ENCODE results near the gene DCLK1.

The DCLK1 gene

DNA sequence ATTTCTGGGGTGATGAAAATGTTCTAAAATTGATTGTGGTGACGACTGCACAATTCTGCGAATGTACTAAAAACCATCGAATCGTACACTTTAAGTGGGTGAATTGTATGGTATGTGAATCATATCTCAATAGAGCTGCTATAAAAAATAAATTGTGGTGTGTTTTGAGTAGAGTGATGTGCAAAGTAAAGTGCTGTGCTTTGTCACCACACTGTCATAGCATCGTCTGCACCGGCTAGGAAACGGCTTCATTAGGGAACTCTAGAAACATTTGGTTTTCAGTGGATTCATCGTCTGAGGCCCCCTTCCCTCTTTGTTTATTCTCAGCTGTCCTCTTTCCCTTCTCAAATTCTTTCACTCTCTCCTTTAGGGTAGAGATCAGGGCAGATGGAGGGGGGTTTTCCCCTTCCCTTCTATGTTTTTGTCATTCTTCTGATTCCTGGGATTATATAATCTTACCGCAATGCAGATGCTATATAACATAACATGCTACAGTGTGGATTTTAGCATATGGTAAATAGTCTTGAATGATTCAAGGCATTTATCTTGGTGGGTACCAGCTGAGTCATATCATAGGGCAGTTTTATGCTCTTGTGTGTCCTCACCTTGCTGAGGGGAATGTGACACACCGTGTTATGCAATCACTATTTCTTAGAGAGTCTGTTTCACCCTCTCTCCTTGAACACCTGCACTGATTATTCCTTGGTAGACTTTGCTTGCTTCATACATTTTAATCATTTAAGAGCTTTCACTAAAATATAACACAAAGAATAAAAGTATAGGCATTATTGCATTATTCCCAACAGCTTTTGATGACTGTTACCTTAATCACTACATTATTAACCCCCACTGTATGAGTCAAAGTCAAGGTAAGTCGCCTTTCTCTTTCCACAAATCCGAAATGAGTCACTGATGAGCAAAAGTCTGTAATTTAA, 239.4 kb downstream of the DCLK1 start:
- DNase-seq = peak; percentile 18

DNA sequence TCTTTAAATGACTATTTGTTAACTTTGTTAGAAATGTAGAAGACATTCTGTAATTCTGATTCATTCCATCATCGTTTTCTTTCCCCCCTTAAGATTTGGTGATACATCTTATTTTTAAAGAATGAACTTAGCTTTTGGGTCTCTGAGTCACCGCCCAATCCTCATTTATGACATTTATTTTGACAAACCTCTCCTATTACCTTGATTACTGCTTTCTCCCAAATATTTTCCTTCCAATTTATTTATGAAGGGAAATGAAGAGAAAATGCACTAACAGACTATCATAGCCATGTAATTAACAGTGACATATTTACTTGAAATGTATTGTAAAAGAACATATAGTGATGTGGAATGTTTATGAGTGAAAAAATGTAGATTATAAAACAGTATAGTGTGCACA, 241.6 kb downstream of the DCLK1 start:
- DNase-seq = no peak

DNA sequence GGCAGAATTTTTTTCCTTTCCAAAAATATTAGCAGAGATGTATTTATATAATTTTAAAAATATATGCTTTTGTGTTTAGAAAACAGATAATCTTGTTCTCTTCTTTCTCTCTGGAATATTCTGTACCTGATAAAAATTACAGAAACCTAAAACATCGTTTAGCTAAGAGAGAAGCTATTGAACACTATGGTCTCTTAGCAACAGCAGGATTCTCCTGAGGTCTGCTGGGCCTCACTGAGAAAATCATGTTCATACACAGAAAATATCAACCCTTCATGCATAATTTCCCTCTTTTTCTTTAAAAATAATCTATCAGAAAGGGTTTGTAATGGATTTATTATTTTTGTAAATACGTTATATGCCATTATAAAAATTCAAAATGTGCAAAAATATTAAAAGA, 242.2 kb downstream of the DCLK1 start:
- DNase-seq = no peak

DNA sequence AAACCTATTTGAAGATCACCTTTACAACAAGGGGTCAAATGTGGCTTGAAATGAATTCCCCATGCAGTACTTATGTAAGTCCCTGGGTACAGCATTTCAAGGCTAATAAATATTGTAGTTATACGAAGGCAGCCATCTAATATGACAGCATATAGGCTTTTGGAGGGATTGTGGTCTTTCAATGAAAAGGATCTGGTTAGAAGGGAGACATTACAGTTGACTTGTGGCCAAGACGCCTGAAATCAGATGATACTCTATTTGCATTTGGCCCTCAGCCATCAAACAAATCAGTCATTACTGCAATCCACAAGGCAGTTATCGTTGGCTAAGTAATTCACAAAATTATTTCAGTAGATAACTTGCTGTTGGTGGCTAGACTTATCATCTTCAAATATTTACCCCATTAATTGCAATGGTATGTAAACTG, 242.7 kb downstream of the DCLK1 start:
- DNase-seq = no peak

DNA sequence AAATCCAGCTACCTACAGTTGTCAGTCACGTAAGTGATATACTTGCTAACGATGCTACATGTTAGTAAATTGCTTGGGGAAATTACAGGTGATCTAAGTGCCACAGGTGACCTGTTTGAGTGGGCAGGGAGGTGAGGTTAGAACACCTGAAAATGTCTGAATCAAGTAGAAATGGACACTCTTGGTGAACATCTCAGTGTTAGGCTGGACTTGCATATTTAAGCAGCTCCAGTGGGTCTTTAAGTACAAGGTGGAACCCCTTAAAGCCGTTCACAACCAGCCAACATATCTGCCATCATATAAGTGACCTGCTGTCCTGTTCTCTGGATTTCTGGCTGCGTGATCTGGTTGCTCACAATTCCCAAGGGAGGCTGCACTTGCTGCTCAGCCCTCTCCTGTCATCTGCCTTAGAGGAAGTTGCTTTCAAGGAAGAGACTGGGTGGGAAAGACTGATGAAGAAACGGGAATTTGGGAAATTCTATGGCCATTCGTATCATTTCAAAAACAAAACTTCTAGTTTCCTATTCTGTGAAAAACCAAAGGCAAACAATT, 244.0 kb downstream of the DCLK1 start:
- no peak for DNase-seq

DNA sequence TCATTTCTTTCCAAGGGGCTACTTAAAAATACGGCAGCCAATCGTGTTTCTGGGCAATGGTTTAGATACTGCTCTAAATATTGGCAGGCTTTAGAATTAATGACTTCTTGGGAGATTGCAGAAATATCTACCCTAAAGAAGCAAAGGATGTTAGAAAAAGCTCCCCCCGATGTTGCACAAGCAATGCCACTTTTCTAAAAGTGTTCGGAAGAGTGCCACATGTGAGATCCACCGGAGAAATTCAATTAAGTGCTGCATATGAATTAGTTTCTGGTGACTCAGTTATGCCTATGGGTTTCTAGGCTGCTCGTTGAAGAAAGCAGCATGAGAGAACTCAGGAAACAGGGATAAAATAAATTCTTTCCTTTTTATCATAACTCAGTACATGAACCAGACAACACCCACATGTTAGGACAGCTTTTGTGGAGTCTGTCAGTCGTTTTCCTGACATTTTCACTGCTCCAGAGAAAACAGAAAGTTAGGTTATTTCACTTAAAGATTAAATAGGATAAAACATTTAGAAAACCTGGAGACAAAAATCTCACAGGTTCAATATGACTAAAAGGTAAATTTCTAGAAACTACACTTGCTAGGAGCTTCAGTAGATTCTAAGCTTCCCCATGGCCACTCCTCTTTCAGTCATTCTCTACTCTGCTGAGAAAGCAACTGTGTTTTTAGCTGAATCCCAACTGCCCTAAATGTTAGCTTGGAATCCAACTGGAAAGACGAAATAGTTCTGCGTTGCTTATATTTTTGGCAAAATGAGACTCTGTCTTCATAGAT, 244.7 kb downstream of the DCLK1 start:
- DNase-seq = no peak

DNA sequence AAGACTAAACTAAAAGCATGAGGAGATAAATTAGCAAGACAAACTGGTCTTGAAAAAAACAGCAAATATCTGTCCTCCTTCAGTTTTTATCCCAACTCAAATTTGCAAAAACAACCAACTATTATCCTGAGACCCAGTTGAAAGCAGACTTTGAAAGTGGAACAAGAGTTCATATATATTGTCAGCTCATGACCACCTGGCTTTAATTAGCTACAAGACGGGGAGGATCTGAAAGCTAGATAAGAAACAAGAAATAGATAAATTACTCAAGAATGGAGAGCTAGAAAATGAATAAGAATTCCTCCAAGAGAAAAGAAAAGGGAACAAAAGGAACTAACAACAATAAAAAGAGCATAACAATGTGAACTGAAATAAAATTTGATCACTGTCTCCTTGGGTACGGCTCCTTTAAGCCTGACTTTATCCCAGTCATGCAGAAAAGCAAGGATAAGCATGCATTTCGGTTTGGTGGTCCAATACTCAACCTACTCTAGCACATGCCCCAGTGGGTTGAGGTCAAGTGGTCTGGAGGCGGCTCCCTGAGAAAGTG, 246.9 kb downstream of the DCLK1 start:
- no peak for DNase-seq

DNA sequence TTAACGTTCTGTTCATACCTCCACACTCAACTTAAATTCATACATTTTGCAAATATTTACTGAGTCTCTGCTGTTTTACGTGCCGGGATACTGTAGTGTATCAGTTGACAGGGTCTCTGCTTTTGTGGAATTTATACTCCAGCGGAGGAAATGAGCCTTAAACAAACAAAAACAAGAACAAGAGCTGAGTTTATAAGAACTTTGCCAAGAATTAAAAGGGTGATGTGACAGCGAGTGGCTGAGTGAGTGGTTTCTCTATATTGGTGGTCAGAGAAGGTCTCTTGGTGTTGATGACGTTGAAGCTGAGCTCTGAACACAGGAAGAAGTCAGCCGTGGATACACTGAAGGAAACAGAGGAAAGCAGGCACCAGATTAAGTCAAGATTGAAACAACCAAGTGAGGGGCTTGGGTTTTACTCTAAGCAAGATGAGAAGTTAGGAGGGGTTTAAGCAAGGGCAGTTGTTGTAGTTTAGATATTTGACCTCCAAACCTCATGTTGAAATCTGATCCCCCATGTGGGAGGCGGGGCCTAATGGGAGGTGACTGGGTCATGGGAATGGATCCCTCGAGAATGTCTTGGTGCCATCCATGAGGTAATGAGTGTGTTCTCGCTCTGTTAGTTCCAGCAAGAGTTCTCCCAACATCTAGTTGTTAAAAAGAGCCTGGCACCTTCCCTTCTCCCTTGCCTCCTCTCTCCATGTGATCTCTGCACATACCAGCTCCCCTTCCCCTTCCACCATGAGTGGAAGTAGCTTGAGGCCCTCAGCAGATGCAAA, 248.3 kb downstream of the DCLK1 start:
- DNase-seq = no peak

DNA sequence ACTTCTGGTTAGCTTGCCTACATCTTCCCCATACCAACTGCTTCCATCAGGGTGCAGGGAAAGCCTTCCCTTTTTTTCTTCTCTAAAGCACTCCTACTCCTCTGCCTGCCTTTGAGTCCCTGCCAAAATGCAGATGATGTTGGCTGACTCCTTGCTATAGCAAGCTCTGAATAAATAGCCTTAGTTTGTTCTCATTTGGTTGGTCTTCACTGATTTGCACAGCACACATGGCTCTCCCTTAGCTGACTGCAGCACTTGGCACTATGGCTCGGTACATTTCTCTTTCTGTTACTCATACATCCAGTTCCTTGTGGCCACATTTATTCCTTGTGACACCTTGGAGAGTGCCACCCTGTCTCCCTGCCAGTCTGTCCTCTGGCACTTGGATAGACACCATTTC, 249.8 kb downstream of the DCLK1 start:
- no peak for DNase-seq

DNA sequence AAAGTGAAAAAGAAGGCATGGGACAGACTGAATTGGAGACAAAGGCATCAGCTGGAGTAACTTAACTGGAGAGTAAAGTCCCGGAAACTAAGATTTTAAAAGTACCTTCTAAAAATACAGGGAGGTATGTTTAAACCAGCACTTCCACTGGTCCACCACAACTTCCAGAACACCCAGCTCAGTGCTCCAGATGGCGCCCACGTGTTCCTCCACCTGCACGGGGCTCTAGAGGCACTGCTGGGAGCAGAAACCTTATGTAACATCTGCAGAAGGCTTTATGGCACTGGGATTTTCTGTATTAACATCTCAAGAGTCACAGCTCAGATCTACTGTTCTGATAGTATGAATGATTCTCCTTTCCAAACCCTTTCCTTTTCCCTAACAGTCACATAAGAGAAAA, 252.1 kb downstream of the DCLK1 start:
- no peak for DNase-seq

DNA sequence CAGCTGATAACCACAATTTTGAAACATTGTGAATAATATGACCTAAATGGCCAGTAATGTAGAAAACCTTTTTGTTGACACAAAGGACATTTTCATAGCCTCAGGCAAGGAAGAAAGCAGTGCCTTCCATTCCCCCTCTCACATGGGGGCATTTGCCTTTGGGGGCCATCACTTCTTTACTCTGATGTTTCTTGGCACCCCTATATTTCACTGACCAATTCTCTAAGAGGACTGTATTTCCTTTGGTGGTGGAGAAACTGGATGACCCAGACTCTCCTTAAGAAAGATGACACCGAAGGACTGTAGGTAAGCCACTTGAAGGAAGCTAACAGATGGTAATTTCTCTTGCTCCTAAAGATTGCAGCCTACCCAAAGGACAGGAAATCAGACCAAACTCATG, 254.6 kb downstream of the DCLK1 start:
- no peak for DNase-seq

DNA sequence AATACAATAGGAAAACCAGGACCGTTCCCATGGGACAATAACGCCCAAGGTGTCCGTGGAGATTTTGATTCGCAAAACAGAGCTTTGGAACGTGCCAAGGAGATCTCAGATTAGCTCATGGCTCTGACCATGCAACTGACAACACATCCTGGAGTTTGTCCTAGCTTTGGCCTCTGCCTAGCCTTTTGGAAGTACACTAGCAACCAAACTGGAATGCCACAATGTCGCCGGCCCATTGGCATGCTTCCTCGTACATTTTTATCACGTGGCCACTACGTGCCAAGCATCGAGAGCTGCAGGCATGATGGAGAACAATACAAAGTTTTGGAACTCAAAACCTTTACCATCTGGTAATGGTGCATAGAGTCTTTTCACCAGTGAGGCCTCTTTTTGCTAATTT, 256.5 kb downstream of the DCLK1 start:
- DNase-seq = no peak

DNA sequence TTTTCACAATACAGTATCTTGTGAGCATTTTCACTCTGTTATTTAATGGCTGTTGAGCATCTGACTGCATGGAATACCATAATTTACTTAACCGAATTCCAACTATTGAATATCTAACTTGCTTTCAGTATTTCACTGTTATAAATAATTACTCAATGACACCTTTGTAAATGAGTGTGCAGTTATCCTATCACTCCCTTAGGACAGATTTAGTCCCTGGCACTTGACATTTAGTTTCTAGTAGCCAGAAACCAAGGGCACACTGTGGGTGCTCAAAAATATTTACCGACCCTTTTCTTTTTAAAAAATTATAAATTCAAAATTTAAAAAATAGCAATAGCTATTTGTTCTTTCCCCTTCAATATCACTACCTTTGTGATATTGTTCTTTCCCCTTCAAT, 258.8 kb downstream of the DCLK1 start:
- no peak for DNase-seq

DNA sequence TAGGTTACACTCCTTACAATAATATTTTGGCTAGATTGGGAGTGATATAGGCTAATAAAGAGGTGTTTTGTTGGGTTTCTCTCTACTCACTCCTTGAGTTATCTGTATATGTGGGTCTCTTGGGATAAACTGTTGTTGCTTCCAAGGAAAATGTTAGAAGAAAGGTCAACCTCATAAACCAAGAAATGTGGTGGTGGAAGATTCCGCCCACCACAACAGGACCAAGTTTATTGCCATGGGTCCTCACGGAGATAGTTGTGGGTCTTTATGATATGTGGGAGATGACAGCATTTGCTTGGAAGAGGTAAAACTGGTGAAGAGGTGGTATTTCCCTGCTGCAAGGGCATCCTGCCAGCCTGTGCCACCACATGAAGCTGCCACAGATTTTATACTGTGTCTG, 259.6 kb downstream of the DCLK1 start:
- DNase-seq = no peak

DNA sequence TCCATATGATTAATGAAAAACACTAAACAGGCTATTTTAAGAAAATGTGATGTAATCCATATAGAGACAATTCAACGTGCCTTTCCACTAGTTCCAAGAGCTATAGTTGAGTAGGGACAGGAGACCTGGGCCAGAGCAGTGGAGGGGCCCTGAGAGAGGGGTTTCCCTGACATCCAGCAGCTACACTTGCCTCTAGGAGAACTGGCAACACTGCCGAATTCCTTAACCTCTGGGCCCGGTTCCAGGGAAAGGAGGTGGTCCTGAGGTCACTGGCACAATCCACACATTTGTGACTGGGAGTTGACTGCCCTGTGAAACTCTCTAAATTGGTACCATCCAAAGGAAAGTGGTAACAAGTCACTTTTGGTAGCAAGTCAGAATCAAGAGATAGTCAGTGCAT, 264.4 kb downstream of the DCLK1 start:
- DNase-seq = no peak

DNA sequence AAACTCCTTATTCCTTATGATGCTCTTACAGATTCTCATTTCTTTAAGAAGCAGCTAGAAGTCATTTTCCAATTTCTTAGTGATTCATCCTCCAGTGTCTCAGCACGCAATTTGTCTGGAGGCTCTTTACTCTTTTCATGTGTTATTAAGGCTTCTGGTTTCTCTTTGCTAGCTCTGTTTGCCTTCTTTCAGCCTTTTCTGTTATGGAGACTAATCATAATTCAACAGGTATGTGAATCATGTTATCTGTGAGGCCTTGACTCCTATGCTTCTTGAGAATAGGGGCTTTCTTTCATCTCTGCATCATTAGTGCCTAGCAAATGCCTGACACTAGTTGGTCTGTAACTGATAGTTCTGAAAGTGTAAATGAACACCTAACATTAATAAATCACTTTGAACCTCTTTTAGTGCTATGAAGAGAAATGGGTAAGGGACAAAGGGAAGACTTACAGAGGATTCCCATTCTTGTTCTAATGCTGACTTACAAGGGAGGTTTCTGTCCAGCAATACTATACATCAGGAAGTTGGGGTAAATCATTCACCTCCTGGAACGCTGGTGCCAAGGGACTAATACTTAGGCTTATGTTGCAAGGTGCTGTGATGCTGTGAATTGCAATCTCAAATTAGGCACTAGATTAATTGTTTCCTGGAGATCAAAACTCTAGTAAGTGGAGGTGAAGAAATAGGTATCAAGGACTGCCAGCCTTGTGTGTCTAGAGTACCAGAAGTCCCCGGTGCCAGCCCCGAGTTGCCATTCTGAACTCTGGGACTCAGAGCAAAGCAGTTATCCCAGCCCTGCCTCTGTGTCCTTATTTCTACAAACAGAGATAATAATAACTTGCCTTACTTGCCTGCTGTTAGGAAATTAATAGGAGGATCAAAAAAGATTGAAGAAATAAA, 265.6 kb downstream of the DCLK1 start:
- no peak for DNase-seq

DNA sequence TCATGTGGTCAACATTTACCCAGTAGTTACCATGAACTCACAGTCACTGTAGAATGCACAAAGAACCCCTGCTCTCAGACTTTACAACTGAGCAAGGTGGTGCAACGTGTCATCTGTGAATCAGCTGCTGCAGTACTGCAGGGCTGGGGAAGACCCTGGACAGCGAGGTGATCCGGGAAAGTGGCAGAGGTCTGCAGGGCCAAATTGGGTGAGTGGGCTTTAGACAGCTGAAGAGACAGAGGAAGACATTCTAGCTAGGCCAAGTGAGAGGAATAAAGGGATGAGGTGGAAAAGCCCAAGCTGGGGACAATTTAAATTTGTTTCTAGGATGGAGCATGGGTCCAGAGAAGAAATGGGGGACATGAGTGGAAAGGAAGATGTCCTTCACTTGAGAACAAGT, 270.5 kb downstream of the DCLK1 start:
- DNase-seq = no peak

DNA sequence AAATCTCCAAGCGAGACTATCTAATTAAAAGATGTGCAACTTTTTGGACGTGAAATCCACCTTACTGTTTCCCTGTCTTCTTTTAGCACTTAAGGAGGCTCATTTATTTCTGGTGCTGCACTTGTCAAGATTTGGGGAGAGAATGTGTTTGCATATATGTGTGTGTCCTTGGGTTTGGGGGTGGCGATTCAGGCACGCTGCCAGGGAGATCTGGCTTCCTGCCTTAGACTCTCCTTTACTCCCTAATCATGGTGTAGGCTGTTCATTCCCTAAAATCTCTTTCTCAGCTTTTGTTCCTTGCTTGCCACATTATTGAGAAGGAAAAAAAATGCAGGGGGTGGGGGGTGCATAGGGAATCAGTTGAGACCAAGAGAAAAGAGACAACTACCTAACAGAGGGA, 271.2 kb downstream of the DCLK1 start:
- DNase-seq = no peak

DNA sequence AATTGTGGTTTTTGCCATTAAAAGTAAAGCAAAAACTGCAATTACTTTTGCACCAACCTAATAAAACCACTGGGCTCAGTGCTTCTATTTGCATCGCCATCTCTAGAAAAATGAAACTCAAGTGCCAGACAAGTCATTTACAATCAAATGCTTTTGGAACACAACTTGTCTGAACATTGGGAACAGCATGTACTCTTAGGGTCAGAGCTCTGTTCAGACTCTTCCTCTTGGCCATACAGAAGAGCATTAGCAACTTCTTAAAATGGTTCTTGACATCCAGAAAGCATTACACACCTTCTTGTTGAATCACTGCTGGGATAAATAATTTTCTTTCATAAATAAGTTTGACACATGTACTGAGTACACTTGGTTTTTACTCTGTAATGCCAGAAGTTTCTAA, 272.5 kb downstream of the DCLK1 start:
- DNase-seq = no peak

DNA sequence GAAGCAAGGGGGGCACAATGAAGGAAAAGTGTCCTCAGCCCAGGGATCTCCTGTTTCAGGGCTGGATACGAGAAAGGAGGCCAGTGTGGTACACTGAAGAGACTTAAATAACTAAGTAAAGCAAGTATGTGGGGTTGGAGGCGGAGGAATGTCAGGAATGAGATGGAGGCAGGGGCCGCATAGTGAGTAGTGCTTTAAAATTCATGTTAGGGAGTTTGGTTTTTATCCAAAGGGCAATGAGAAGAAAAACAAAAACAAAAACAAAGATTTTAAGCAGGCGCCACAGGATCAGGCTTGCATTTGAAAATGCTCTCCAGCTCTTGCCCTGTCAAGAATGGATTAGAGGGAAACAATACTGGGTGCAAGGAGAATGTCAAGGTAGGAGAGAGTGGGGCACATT, 273.4 kb downstream of the DCLK1 start:
- no peak for DNase-seq

DNA sequence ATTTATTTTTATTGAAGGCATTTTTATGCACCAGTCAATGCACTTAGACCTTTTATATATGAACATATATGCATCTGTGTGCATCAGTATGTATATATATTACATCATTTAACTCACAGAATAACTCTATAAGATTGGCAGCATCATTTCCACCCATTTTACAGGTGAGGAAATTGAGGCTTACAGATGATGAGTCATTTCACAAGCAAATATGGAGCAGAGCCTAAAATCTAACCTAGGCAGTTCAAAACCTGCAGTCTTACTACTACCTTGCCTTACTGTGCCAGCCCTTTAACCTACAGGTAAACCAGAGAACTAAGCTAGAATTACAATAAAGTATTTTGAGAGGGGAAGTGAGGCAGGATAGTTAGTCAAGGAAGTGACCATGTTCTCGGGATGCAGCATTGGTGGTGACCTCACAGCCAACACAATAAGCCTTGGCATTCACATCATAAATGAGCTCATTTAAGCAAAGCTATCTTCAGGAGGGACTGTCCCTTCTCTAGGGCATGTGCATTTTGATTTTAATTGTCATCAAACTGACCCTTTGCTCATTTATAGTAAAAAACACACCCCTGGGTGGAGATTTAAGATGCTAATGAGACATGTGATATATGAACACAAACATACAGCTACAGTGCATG, 274.3 kb downstream of the DCLK1 start:
- DNase-seq = no peak
